SK-N-SH (cell line): ENCODE results near the gene ABCA6. TPM values are rescaled to one million over a fixed set of nuclear protein-coding genes. Genes with fewer than 3 reads are reported as not detected.

ENCODE experiments used
- CTCF ChIA-PET: fragments of 300-600, 350-600 bp; formaldehyde crosslinking; extraction: SDS; loops from one replicate; lab custom pipeline; 2021; lab: Yijun Ruan, JAX
- POLR2A ChIA-PET: fragments of 350-600 bp; sonication (Branson Sonifier 250); formaldehyde crosslinking; extraction: SDS; loops from one replicate; lab custom pipeline; 2020; ENCODE audit warnings: antibody characterized with exemption, inconsistent platforms; lab: Yijun Ruan, JAX
- DNase-seq: peaks from one replicate; pipeline ENCODE4 v3.0.0; 2012
- H2AFZ ChIP-seq: fragments of 200-600 bp; sonication (generic); 2 replicates; pipeline ENCODE4 v1.8.1; 2016; ENCODE audit warnings: antibody characterized with exemption, mild to moderate bottlenecking, low read depth
- H3F3A ChIP-seq: fragments of 200-600 bp; sonication (generic); replicated peaks from 2 replicates; pipeline ENCODE3; 2016; ENCODE audit warnings: antibody characterized with exemption, mild to moderate bottlenecking; ENCODE audit not compliant: insufficient read depth
- H3K27ac ChIP-seq, 2 experiments: fragments of 200-500 bp in 1 of 2; fragments of 200-600 bp in 1 of 2; sonication (Bioruptor generic) in 1 of 2; sonication (generic), shearing (Covaris generic) in 1 of 2; 2 replicates each; pipeline versions ENCODE4 v1.5.1 to v1.6.1; 2014 to 2016; ENCODE audit warnings: low read depth in 2 of 2, inconsistent platforms in 1 of 2, low read length in 1 of 2, mild to moderate bottlenecking in 1 of 2, mixed read lengths in 1 of 2
- H3K27me3 ChIP-seq: fragments of 200-600 bp; sonication (generic), shearing (Covaris generic); 2 replicates; pipeline ENCODE4 v1.6.1; 2016; ENCODE audit warnings: mixed run types; ENCODE audit not compliant: insufficient read depth
- H3K36me3 ChIP-seq, 2 experiments: fragments of 200-500 bp in 1 of 2; fragments of 200-600 bp in 1 of 2; sonication (Bioruptor generic) in 1 of 2; sonication (generic) in 1 of 2; replicated peaks in 1 of 2; 2 replicates each; pipeline versions ENCODE3 to v1.5.1; 2014 to 2016; ENCODE audit warnings: low read length in 1 of 2, mild to moderate bottlenecking in 1 of 2; ENCODE audit not compliant: insufficient read depth in 2 of 2, control insufficient read depth in 1 of 2
- H3K4me1 ChIP-seq, 2 experiments: fragments of 200-500 bp in 1 of 2; fragments of 200-600 bp in 1 of 2; sonication (Bioruptor generic) in 1 of 2; sonication (generic), shearing (Covaris generic) in 1 of 2; 2 replicates each; pipeline versions ENCODE4 v1.5.1 to v1.6.1; 2014 to 2016; ENCODE audit warnings: low read depth in 1 of 2, low read length in 1 of 2, mixed run types in 1 of 2; ENCODE audit not compliant: insufficient read depth in 2 of 2, control insufficient read depth in 1 of 2
- H3K4me2 ChIP-seq: fragments of 200-600 bp; sonication (generic), shearing (Covaris generic); 2 replicates; pipeline ENCODE4 v1.6.1; 2017; ENCODE audit warnings: mixed run types
- H3K4me3 ChIP-seq, 2 experiments: fragments of 200-500 bp in 1 of 2; fragments of 200-600 bp in 1 of 2; sonication (Bioruptor generic) in 1 of 2; sonication (generic), shearing (Covaris generic) in 1 of 2; 2 replicates each; pipeline versions ENCODE4 v1.5.1 to v1.8.1; 2014 to 2016; ENCODE audit warnings: low read depth in 2 of 2, inconsistent platforms in 1 of 2, low read length in 1 of 2, mild to moderate bottlenecking in 1 of 2, mixed read lengths in 1 of 2, moderate library complexity in 1 of 2
- H3K79me2 ChIP-seq: fragments of 200-600 bp; sonication (generic); 2 replicates; pipeline ENCODE4 v1.8.1; 2017; ENCODE audit warnings: mild to moderate bottlenecking; ENCODE audit not compliant: insufficient read depth
- H3K9ac ChIP-seq: fragments of 200-600 bp; sonication (generic); 2 replicates; pipeline ENCODE4 v1.6.1; 2017; ENCODE audit warnings: mixed run types
- H3K9me2 ChIP-seq: fragments of 200-600 bp; sonication (generic); 2 replicates; pipeline ENCODE4 v1.6.1; 2017; ENCODE audit warnings: mixed run types
- H3K9me3 ChIP-seq: fragments of 200-600 bp; sonication (generic); 2 replicates; pipeline ENCODE4 v1.6.1; 2017; ENCODE audit warnings: mixed run types, mild to moderate bottlenecking, moderate library complexity
- H4K20me1 ChIP-seq: fragments of 200-600 bp; sonication (generic); 2 replicates; pipeline ENCODE4 v1.6.1; 2017; ENCODE audit warnings: mild to moderate bottlenecking, mixed run types; ENCODE audit not compliant: insufficient read depth
- CHD2 ChIP-seq: fragments of 150-350 bp; IDR thresholded peaks from 2 replicates; pipeline ENCODE4 v1.6.1; 2018; ENCODE audit warnings: low read length; ENCODE audit not compliant: partially characterized antibody
- ELF1 ChIP-seq: IDR thresholded peaks from 2 replicates; pipeline ENCODE4 v1.4.0; 2012
- EZH2phosphoT487 ChIP-seq: fragments of 200-600 bp; sonication (generic); IDR thresholded peaks from 2 replicates; pipeline ENCODE4 v1.6.1; 2017; ENCODE audit warnings: low read depth, mixed run types, mild to moderate bottlenecking, antibody characterized with exemption, moderate library complexity, borderline replicate concordance
- GATA2 ChIP-seq: sonication (generic); formaldehyde crosslinking; IDR thresholded peaks from 2 replicates; pipeline ENCODE4 v1.5.0; 2020; ENCODE audit warnings: mild to moderate bottlenecking, missing genetic modification reagents
- IRF3 ChIP-seq: fragments of 150-350 bp; IDR thresholded peaks from 2 replicates; pipeline ENCODE4 v1.6.1; 2016; ENCODE audit warnings: mild to moderate bottlenecking, low read depth, low read length
- JUND ChIP-seq: IDR thresholded peaks from 2 replicates; pipeline ENCODE4 v1.4.0; 2012
- MXI1 ChIP-seq: IDR thresholded peaks from 2 replicates; pipeline ENCODE4 v1.6.1; 2012; ENCODE audit warnings: mild to moderate bottlenecking, low read depth, low read length, improper control_type of control experiment
- PBX3 ChIP-seq: IDR thresholded peaks from 2 replicates; pipeline ENCODE4; 2012
- RAD21 ChIP-seq: IDR thresholded peaks from 2 replicates; pipeline ENCODE4 v1.6.1; 2012; ENCODE audit warnings: mild to moderate bottlenecking, low read length
- RFX5 ChIP-seq: IDR thresholded peaks from 2 replicates; pipeline ENCODE4 v1.6.1; 2012; ENCODE audit warnings: mild to moderate bottlenecking, improper control_type of control experiment, low read length
- SIN3A ChIP-seq: IDR thresholded peaks from 2 replicates; pipeline ENCODE4 v1.6.1; 2012; ENCODE audit warnings: low read depth, mild to moderate bottlenecking, low read length, moderate library complexity, borderline replicate concordance
- TCF12 ChIP-seq: IDR thresholded peaks from 2 replicates; pipeline ENCODE4 v1.4.0; 2012
- USF1 ChIP-seq: IDR thresholded peaks from 2 replicates; pipeline ENCODE4 v1.4.0; 2012; ENCODE audit warnings: low read depth, borderline replicate concordance
- YY1 ChIP-seq: IDR thresholded peaks from 2 replicates; pipeline ENCODE4 v1.4.0; 2012; ENCODE audit warnings: low read depth, mild to moderate bottlenecking
- WGBS: methylation state at CpG from one replicate; pipeline ENCODE4 v1.1.6; 2017; ENCODE audit warnings: low lambda C conversion rate; 5-methylcytosine and 5-hydroxymethylcytosine counted together
- polyA plus RNA-seq, 3 experiments: library from polyadenylated mRNA; depleted of rRNA; stranded (reverse); fragments of >200 nt; gene quantifications; 2 replicates each; pipeline ENCODE4 v1.2.3, GENCODE V29; 2012

The ABCA6 gene
- polyA plus RNA-seq, 1 of the 3 experiments (the other 2 are of a cell fraction): 0.15 TPM

- no peak for TF ChIP-seq IRF3
Measured at GRCh38 chr17:69141431-69142174, at the start of gene ABCA6 (continued).

GRCh38 chr17:69188796-69189195 lies 47.1 kb upstream of the ABCA6 start:
- H2AFZ ChIP-seq: no peak overlapping the region
- TF ChIP-seq TCF12 (no peak), EZH2phosphoT487 (no peak), SIN3A (no peak), JUND (no peak), RFX5 (no peak), CHD2 (no peak), USF1 (no peak)
- H3F3A ChIP-seq: no peaks in the 10 kb centered on the region
- no peaks in the 10 kb centered on the region for H4K20me1 ChIP-seq
- H3K79me2 ChIP-seq: no peaks in the 10 kb centered on the region
- H3K27me3 ChIP-seq: no peaks in the 10 kb centered on the region
- H3K4me2 ChIP-seq: no peak overlapping the region
- WGBS: 41% methylated on average over 2 of the region's 2 CpGs
- POLR2A ChIA-PET: no interaction called here
- H3K27ac ChIP-seq: no peak overlapping the region
- H3K9ac ChIP-seq: no peak overlapping the region
- CTCF ChIA-PET: interaction anchor here (0.6 to 1.5 kb wide), 2 partner anchors 33 to 46 kb away, joined by 3 read pairs; no protein-coding TSS in a partner anchor
- no peak for DNase-seq
- no peak overlapping the region for H3K4me3 ChIP-seq
- H3K9me3 ChIP-seq: no peaks in the 10 kb centered on the region
- no peaks in the 10 kb centered on the region for H3K9me2 ChIP-seq
- H3K4me1 ChIP-seq: 0 out of 4 replicates have a peak, but pooled peaks cover 0 to 3% of the 10 kb centered on the region in 2 experiments
- no peaks in the 10 kb centered on the region for H3K36me3 ChIP-seq

- no peak for TF ChIP-seq MXI1
- no peak for TF ChIP-seq ELF1
- no peak for TF ChIP-seq PBX3
- no peak for TF ChIP-seq CHD2
- no peak for TF ChIP-seq RAD21
- no peak for TF ChIP-seq YY1
- no peak for TF ChIP-seq GATA2 (CRISPR knock-in tag)
Measured at GRCh38 chr17:69188064-69188463, 46.4 kb upstream of the ABCA6 start.

More at GRCh38 chr17:69188064-69188463, 46.4 kb upstream of the ABCA6 start:
- H3K4me2 ChIP-seq: no peak overlapping the region
- ChIA-PET CTCF (interaction anchor here (0.8 kb wide), 1 partner anchor 37 kb away, joined by 3 read pairs; no protein-coding TSS in a partner anchor), POLR2A (no interaction called here)
- no peak overlapping the region for H3K9ac ChIP-seq
- H3K9me2 ChIP-seq: no peaks in the 10 kb centered on the region
- H4K20me1 ChIP-seq: no peaks in the 10 kb centered on the region
- WGBS: 21% methylated on average over 1 of the region's 1 CpG
- no peaks in the 10 kb centered on the region for H3K36me3 ChIP-seq
- H2AFZ ChIP-seq: no peak overlapping the region
- H3K4me1 ChIP-seq: 0 out of 4 replicates have a peak, but pooled peaks cover 0 to 3% of the 10 kb centered on the region in 2 experiments
- H3K79me2 ChIP-seq: no peaks in the 10 kb centered on the region
- no peak overlapping the region for H3K27ac ChIP-seq
- H3K9me3 ChIP-seq: no peaks in the 10 kb centered on the region
- DNase-seq: no peak
- no peaks in the 10 kb centered on the region for H3F3A ChIP-seq
- H3K27me3 ChIP-seq: no peaks in the 10 kb centered on the region
- H3K4me3 ChIP-seq: no peak overlapping the region
